IMR-90 (cell line): ENCODE results near the gene HCRTR1. TPM values are rescaled to one million over a fixed set of nuclear protein-coding genes. Genes with fewer than 3 reads are reported as not detected.

Source experiments
- ATAC-seq: fragments of 200-7000 bp; cut with Tn5 transposase; 2 replicates; pipeline ENCODE4 v1.9.1; 2020; ENCODE audit warnings: low read depth, mild to moderate bottlenecking, moderate library complexity
- BruUV-seq: library from RNA; stranded (reverse); fragments of 400-500 nt; replicated peaks from 2 replicates; lab custom pipeline; 2021; lab: Mats Ljungman, UMichigan
- CTCF ChIA-PET: fragments of 300-600 bp; formaldehyde crosslinking; extraction: SDS; loops from one replicate; lab custom pipeline; 2021; ENCODE audit warnings: antibody characterized with exemption; lab: Yijun Ruan, JAX
- POLR2A ChIA-PET: fragments of 300-600 bp; sonication (Branson Sonifier 250); formaldehyde crosslinking; loops from one replicate; lab custom pipeline; 2022; ENCODE audit warnings: antibody characterized with exemption; ENCODE audit not compliant: unreplicated experiment; lab: Charles Lee
- DNase-seq: peaks from one replicate; pipeline ENCODE4 v3.0.0; 2013
- H2AFZ ChIP-seq: replicated peaks from 2 replicates; pipeline ENCODE3; 2013; ENCODE audit warnings: low read length, mild to moderate bottlenecking; ENCODE audit not compliant: poor library complexity
- H2AK5ac ChIP-seq: 2 replicates; pipeline ENCODE4 v1.6.1; 2013; ENCODE audit warnings: low read depth, low read length, inconsistent platforms
- H2AK9ac ChIP-seq: replicated peaks from 2 replicates; pipeline ENCODE3; 2013; ENCODE audit warnings: mild to moderate bottlenecking, low read depth, low read length, moderate library complexity; ENCODE audit not compliant: poor library complexity
- H2BK120ac ChIP-seq: 2 replicates; pipeline ENCODE4 v1.6.1; 2013; ENCODE audit warnings: low read depth, low read length, inconsistent platforms
- H2BK15ac ChIP-seq: 3 replicates; pipeline ENCODE4 v1.6.1; 2013; ENCODE audit warnings: low read depth, low read length, inconsistent platforms
- H2BK20ac ChIP-seq: 2 replicates; pipeline ENCODE4 v1.6.1; 2013; ENCODE audit warnings: low read depth, mild to moderate bottlenecking, inconsistent platforms, low read length, moderate library complexity
- H2BK5ac ChIP-seq: 2 replicates; pipeline ENCODE4 v1.6.1; 2013; ENCODE audit warnings: mild to moderate bottlenecking, low read depth, low read length, inconsistent platforms; ENCODE audit not compliant: poor library complexity, severe bottlenecking
- H3K14ac ChIP-seq: replicated peaks from 2 replicates; pipeline ENCODE4 v1.6.1; 2013; ENCODE audit warnings: low read depth, low read length, inconsistent platforms
- H3K18ac ChIP-seq: 2 replicates; pipeline ENCODE4 v1.6.1; 2013; ENCODE audit warnings: low read depth, low read length, control low read depth
- H3K23ac ChIP-seq: 2 replicates; pipeline ENCODE4 v1.6.1; 2013; ENCODE audit warnings: low read depth, low read length, inconsistent platforms
- H3K27ac ChIP-seq: 2 replicates; pipeline ENCODE4 v1.5.1; 2013; ENCODE audit warnings: mild to moderate bottlenecking, control low read depth, low read length; ENCODE audit not compliant: insufficient read depth
- H3K27me3 ChIP-seq: 2 replicates; pipeline ENCODE4 v1.6.1; 2013; ENCODE audit warnings: low read length; ENCODE audit not compliant: control insufficient read depth, insufficient read depth
- H3K36me3 ChIP-seq: 2 replicates; pipeline ENCODE4 v1.6.1; 2013; ENCODE audit warnings: low read length, mixed read lengths; ENCODE audit not compliant: control insufficient read depth, insufficient read depth
- H3K4ac ChIP-seq: 2 replicates; pipeline ENCODE4 v1.6.1; 2013; ENCODE audit warnings: low read depth, low read length, inconsistent platforms
- H3K4me1 ChIP-seq: 2 replicates; pipeline ENCODE4 v1.6.1; 2013; ENCODE audit warnings: low read length, mixed read lengths; ENCODE audit not compliant: control insufficient read depth, insufficient read depth
- H3K4me2 ChIP-seq: 2 replicates; pipeline ENCODE4 v1.6.1; 2013; ENCODE audit warnings: low read depth, mild to moderate bottlenecking, control low read depth, low read length, moderate library complexity
- H3K4me3 ChIP-seq: 2 replicates; pipeline ENCODE4 v1.5.1; 2013; ENCODE audit warnings: low read depth, mild to moderate bottlenecking, control low read depth, low read length, moderate library complexity; ENCODE audit not compliant: insufficient read depth
- H3K56ac ChIP-seq: 2 replicates; pipeline ENCODE4 v1.6.1; 2013; ENCODE audit warnings: low read length, inconsistent platforms; ENCODE audit not compliant: insufficient read depth; ENCODE audit errors: extremely low read depth
- H3K79me1 ChIP-seq, 2 experiments: 2 replicates each; pipeline ENCODE4 v1.6.1; 2013; ENCODE audit warnings: low read length in 2 of 2, inconsistent platforms in 1 of 2, low read depth in 1 of 2
- H3K9ac ChIP-seq: 2 replicates; pipeline ENCODE4 v1.6.1; 2013; ENCODE audit warnings: low read depth, low read length, control low read depth
- H3K9me1 ChIP-seq: 2 replicates; pipeline ENCODE4 v1.6.1; 2013; ENCODE audit warnings: low read length, inconsistent platforms; ENCODE audit not compliant: insufficient read depth
- H3K9me3 ChIP-seq: 2 replicates; pipeline ENCODE4 v1.6.1; 2013; ENCODE audit warnings: low read length; ENCODE audit not compliant: control insufficient read depth, insufficient read depth
- H4K20me1 ChIP-seq: 2 replicates; pipeline ENCODE4 v1.6.1; 2013; ENCODE audit warnings: low read length, inconsistent platforms; ENCODE audit not compliant: insufficient read depth
- H4K5ac ChIP-seq: 2 replicates; pipeline ENCODE4 v1.6.1; 2013; ENCODE audit warnings: mild to moderate bottlenecking, low read depth, low read length, control low read depth
- H4K8ac ChIP-seq, 2 experiments: 2 replicates each; pipeline ENCODE4 v1.6.1; 2013; ENCODE audit warnings: low read depth in 2 of 2, low read length in 2 of 2, control low read depth in 1 of 2, inconsistent platforms in 1 of 2
- H4K91ac ChIP-seq: 2 replicates; pipeline ENCODE4 v1.6.1; 2013; ENCODE audit warnings: low read depth, low read length, inconsistent platforms; ENCODE audit not compliant: insufficient read depth
- CEBPB ChIP-seq: IDR thresholded peaks from 2 replicates; pipeline ENCODE4 v1.6.1; 2012; ENCODE audit warnings: low read depth, low read length, improper control_type of control experiment
- ELK1 ChIP-seq: fragments of 150-350 bp; IDR thresholded peaks from 2 replicates; pipeline ENCODE4 v1.6.1; 2016; ENCODE audit warnings: low read depth, mild to moderate bottlenecking, low read length, moderate library complexity, borderline replicate concordance
- MAFK ChIP-seq: IDR thresholded peaks from 2 replicates; pipeline ENCODE4 v1.6.1; 2012; ENCODE audit warnings: low read depth, low read length, improper control_type of control experiment
- SMC3 ChIP-seq: fragments of 150-350 bp; IDR thresholded peaks from 2 replicates; pipeline ENCODE4 v1.6.1; 2016; ENCODE audit warnings: low read depth, mild to moderate bottlenecking, antibody characterized with exemption, low read length, moderate library complexity
- WGBS, 2 experiments: methylation state at CpG; one replicate each; pipeline versions ENCODE4 v1.1.5 to v1.1.7; 2013; ENCODE audit warnings: missing lambda C conversion rate in 2 of 2; ENCODE audit not compliant: insufficient read length in 1 of 2; ENCODE audit errors: extremely low coverage in 2 of 2; 5-methylcytosine and 5-hydroxymethylcytosine counted together
- dilution Hi-C: fragments of 300-500 bp; cut with HindIII; formaldehyde crosslinking; loops from one replicate; pipeline ENCODE4 v1.14.3; 2018; ENCODE audit warnings: low sequenced_read_pairs; ENCODE audit not compliant: unreplicated experiment
- in situ Hi-C: fragments of 300-500 bp; cut with MboI; formaldehyde crosslinking; loops from 3 replicates; pipeline ENCODE4 v1.14.3; 2019; ENCODE audit warnings: low sequenced_read_pairs, inconsistent platforms, mixed read lengths
- intact Hi-C: fragments of 100-400 bp; cut with micrococcal nuclease; formaldehyde crosslinking; loops from 2 replicates; pipeline ENCODE4 v1.10.0; 2022
- polyA plus RNA-seq, 3 experiments: library from polyadenylated mRNA; depleted of rRNA; stranded (reverse); fragments of >200 nt; gene quantifications; 2 replicates each; pipeline ENCODE4 v1.2.3, GENCODE V29; 2012; ENCODE audit warnings: low replicate concordance in 1 of 3
- total RNA-seq: library from RNA; depleted of rRNA; stranded (reverse); fragments of >200 nt; gene quantifications from 2 replicates; pipeline ENCODE4 v1.2.3, GENCODE V29; 2012

The HCRTR1 gene
- total and polyA plus RNA-seq, 2 of the 4 experiments (the other 2 are of a cell fraction): not detected

GRCh38 chr1:31640964-31641363 lies 23.5 kb downstream of the HCRTR1 start:
- in situ Hi-C loops (no loop called here), intact Hi-C loops (no loop called here), dilution Hi-C loops (no loop called here)
- WGBS, 2 experiments: 100% methylated on average over 1 of the region's 4 CpGs; no CpG with 5 or more reads in 1 of the 2 experiments
- peaks cover 19% of the 10 kb centered on the region for H3K9me1 ChIP-seq
- no peak overlapping the region for H3K14ac ChIP-seq
- H3K27ac ChIP-seq: no peak overlapping the region
- no peak overlapping the region for H3K18ac ChIP-seq
- H2AK9ac ChIP-seq: no peak overlapping the region
- no peak overlapping the region for H2BK20ac ChIP-seq
- no peaks in the 10 kb centered on the region for H3K27me3 ChIP-seq
- POLR2A ChIA-PET: no interaction called here
- H4K5ac ChIP-seq: no peak overlapping the region
- H2BK15ac ChIP-seq: no peak overlapping the region
- H3K36me3 ChIP-seq: no peaks in the 10 kb centered on the region
- no peak overlapping the region for H4K8ac ChIP-seq
- no peak overlapping the region for H2BK120ac ChIP-seq
- no TSS peak for BruUV-seq
- H3K4me3 ChIP-seq: no peak overlapping the region
- CTCF ChIA-PET: interaction anchor here (0.6 kb wide), 1 partner anchor 31 kb away, joined by 4 read pairs; no protein-coding TSS in a partner anchor
- H3K4ac ChIP-seq: no peak overlapping the region
- no peak overlapping the region for H3K23ac ChIP-seq
- H3K79me1 ChIP-seq: peaks cover 44 to 80% of the 10 kb centered on the region in 2 experiments
- peaks cover 11% of the 10 kb centered on the region; the same call in 1 of the 2 replicates for H3K4me1 ChIP-seq
- no peak overlapping the region for H2AFZ ChIP-seq
- H2AK5ac ChIP-seq: no peak overlapping the region
- no peaks in the 10 kb centered on the region for H3K9me3 ChIP-seq
- H3K4me2 ChIP-seq: no peak overlapping the region
- no peak overlapping the region for H3K56ac ChIP-seq
- H3K9ac ChIP-seq: no peak overlapping the region
- H4K20me1 ChIP-seq: peaks cover 38% of the 10 kb centered on the region
- H2BK5ac ChIP-seq: no peak overlapping the region
- no peak for ATAC-seq
- no peak for DNase-seq
- no peak overlapping the region for H4K91ac ChIP-seq
- TF ChIP-seq ELK1 (no peak), MAFK (no peak), CEBPB (no peak), SMC3 (no peak)
